ENCODE results near the gene NPB.

Gene NPB

GRCh38 chr17:81869221-81870130, 32.6 kb upstream of the NPB start:
- no peak for DNase-seq (ENCODE audit: low read depth)

GRCh38 chr17:81870131-81870980, 31.7 kb upstream of the NPB start:
- DNase-seq (ENCODE audit: low read depth) = no peak

- DNase-seq (ENCODE audit: low read depth) = no peak
These were observed 31.1 kb upstream of the NPB start, which contains the start of gene ARHGDIA for GRCh38 chr17:81870981-81871386. TSS of gene ARHGDIA (minus strand) at chr17:81871337. CDS start at chr17:81869930, 1,407 bp downstream.

GRCh38 chr17:81871387-81872230, 30.4 kb upstream of the NPB start:
- peak; percentile 94 for DNase-seq (ENCODE audit: low read depth)

- DNase-seq (ENCODE audit: low read depth) = no peak
These were observed 24.5 kb upstream of the NPB start for GRCh38 chr17:81877569-81877968.

- DNase-seq (ENCODE audit: low read depth) = no peak
These were observed 23.7 kb upstream of the NPB start for GRCh38 chr17:81878294-81878693.

GRCh38 chr17:81879121-81879520, 22.9 kb upstream of the NPB start:
- no peak for DNase-seq (ENCODE audit: low read depth)

GRCh38 chr17:81884520-81884919, 17.5 kb upstream of the NPB start:
- DNase-seq (ENCODE audit: low read depth) = no peak

- DNase-seq (ENCODE audit: low read depth) = no peak
These were observed 17.1 kb upstream of the NPB start for GRCh38 chr17:81884968-81885367.

GRCh38 chr17:81885454-81885853, 16.6 kb upstream of the NPB start:
- DNase-seq (ENCODE audit: low read depth) = no peak

- DNase-seq (ENCODE audit: low read depth) = no peak
These were observed 16.0 kb upstream of the NPB start for GRCh38 chr17:81885869-81886548.

- no peak for DNase-seq (ENCODE audit: low read depth)
These were observed 13.7 kb upstream of the NPB start for GRCh38 chr17:81888105-81888987.

GRCh38 chr17:81888988-81889595, 12.9 kb upstream of the NPB start:
- no peak for DNase-seq (ENCODE audit: low read depth)

GRCh38 chr17:81889602-81890001, 12.4 kb upstream of the NPB start:
- no peak for DNase-seq (ENCODE audit: low read depth)

GRCh38 chr17:81890447-81891302, 11.4 kb upstream of the NPB start:
- no peak for DNase-seq (ENCODE audit: low read depth)

GRCh38 chr17:81891303-81891552, 10.8 kb upstream of the NPB start:
- DNase-seq (ENCODE audit: low read depth) = no peak

GRCh38 chr17:81895400-81895799, 6.6 kb upstream of the NPB start:
- no peak for DNase-seq (ENCODE audit: low read depth)

GRCh38 chr17:81898029-81898866, 3.8 kb upstream of the NPB start:
- DNase-seq (ENCODE audit: low read depth) = no peak
